HEK293 (cell line): ENCODE measurements around the gene MBOAT2.

Source experiments
- CTCF ChIA-PET: fragments of 350-600 bp; formaldehyde crosslinking; extraction: SDS; loops from one replicate; lab custom pipeline; 2021; ENCODE audit warnings: antibody characterized with exemption; lab: Yijun Ruan, JAX
- POLR2A ChIA-PET: fragments of 300-600 bp; formaldehyde crosslinking; extraction: SDS; loops from one replicate; lab custom pipeline; 2020; ENCODE audit warnings: antibody characterized with exemption, inconsistent platforms; lab: Yijun Ruan, JAX
- H3K27ac ChIP-seq: fragments of 200-500 bp; sonication (Bioruptor generic); 2 replicates; pipeline ENCODE4 v1.5.1; 2014; ENCODE audit warnings: low read depth, low read length, control low read depth, inconsistent platforms; ENCODE audit errors: extremely low read depth
- H3K36me3 ChIP-seq, 2 experiments: fragments of 200-500 bp in 1 of 2; sonication (Bioruptor generic) in 1 of 2; 1 replicate in 1 of 2; 2 replicates in 1 of 2; pipeline ENCODE4 v1.5.1; 2014 to 2017; ENCODE audit warnings: inconsistent platforms in 2 of 2, low read length in 2 of 2; ENCODE audit not compliant: control insufficient read depth in 2 of 2, insufficient read depth in 1 of 2
- H3K4me1 ChIP-seq: fragments of 200-500 bp; sonication (Bioruptor generic); 2 replicates; pipeline ENCODE4 v1.5.1; 2014; ENCODE audit warnings: mild to moderate bottlenecking, low read length, inconsistent platforms; ENCODE audit not compliant: control insufficient read depth, insufficient read depth
- H3K4me3 ChIP-seq: 2 replicates; pipeline ENCODE4 v1.5.1; 2011; ENCODE audit warnings: low read depth, mild to moderate bottlenecking, control low read depth, low read length, moderate library complexity
- H3K9me3 ChIP-seq: fragments of 200-500 bp; sonication (Bioruptor generic); 2 replicates; pipeline ENCODE4 v1.5.1; 2014; ENCODE audit warnings: low read depth, low read length, inconsistent platforms; ENCODE audit not compliant: control insufficient read depth, insufficient read depth
- BCL11A ChIP-seq: fragments of 450-650 bp; formaldehyde crosslinking; IDR thresholded peaks from 2 replicates; pipeline ENCODE4 v1.5.1; 2016; ENCODE audit warnings: low read depth, missing biosample characterization, missing genetic modification characterization
- BCL11B ChIP-seq: fragments of 450-650 bp; formaldehyde crosslinking; IDR thresholded peaks from 2 replicates; pipeline ENCODE4 v1.5.1; 2016; ENCODE audit warnings: low read depth, missing biosample characterization, missing genetic modification characterization
- ELK4 ChIP-seq: IDR thresholded peaks from 2 replicates; pipeline ENCODE4 v1.6.1; 2011; ENCODE audit warnings: mild to moderate bottlenecking, low read depth, low read length, borderline replicate concordance
- GLI2 ChIP-seq: fragments of 450-650 bp; formaldehyde crosslinking; IDR thresholded peaks from 2 replicates; pipeline ENCODE4; 2017; ENCODE audit warnings: missing biosample characterization, missing genetic modification characterization, low read depth, borderline replicate concordance
- INSM2 ChIP-seq: fragments of 450-650 bp; formaldehyde crosslinking; IDR thresholded peaks from 2 replicates; pipeline ENCODE4 v1.5.1; 2016; ENCODE audit warnings: missing biosample characterization, missing genetic modification characterization
- MZF1 ChIP-seq: fragments of 450-650 bp; formaldehyde crosslinking; IDR thresholded peaks from 2 replicates; pipeline ENCODE4 v1.5.1; 2017; ENCODE audit warnings: missing biosample characterization, missing genetic modification characterization, borderline replicate concordance
- SP7 ChIP-seq: fragments of 450-650 bp; formaldehyde crosslinking; IDR thresholded peaks from 2 replicates; pipeline ENCODE4 v1.5.1; 2016; ENCODE audit warnings: missing biosample characterization, missing genetic modification characterization
- ZFHX2 ChIP-seq: fragments of 450-650 bp; formaldehyde crosslinking; conservative IDR thresholded peaks from 2 replicates; pipeline ENCODE4 v1.5.1; 2016; ENCODE audit warnings: missing biosample characterization, missing genetic modification characterization
- ZNF16 ChIP-seq: fragments of 450-650 bp; formaldehyde crosslinking; IDR thresholded peaks from 2 replicates; pipeline ENCODE4 v1.5.1; 2016; ENCODE audit warnings: low read depth, missing biosample characterization, missing genetic modification characterization
- ZNF23 ChIP-seq: fragments of 450-650 bp; formaldehyde crosslinking; IDR thresholded peaks from 2 replicates; pipeline ENCODE4 v1.5.1; 2016; ENCODE audit warnings: missing biosample characterization, missing genetic modification characterization, borderline replicate concordance
- ZNF354C ChIP-seq: fragments of 450-650 bp; formaldehyde crosslinking; IDR thresholded peaks from 2 replicates; pipeline ENCODE4 v1.5.1; 2016; ENCODE audit warnings: missing biosample characterization, missing genetic modification characterization, low read depth, borderline replicate concordance
- ZNF362 ChIP-seq: fragments of 450-650 bp; formaldehyde crosslinking; IDR thresholded peaks from 2 replicates; pipeline ENCODE4 v1.5.1; 2016; ENCODE audit warnings: missing biosample characterization, missing genetic modification characterization
- ZNF433 ChIP-seq: fragments of 450-650 bp; formaldehyde crosslinking; IDR thresholded peaks from 2 replicates; pipeline ENCODE4 v1.5.1; 2016; ENCODE audit warnings: missing biosample characterization, missing genetic modification characterization, low read depth
- ZNF48 ChIP-seq: fragments of 450-650 bp; formaldehyde crosslinking; IDR thresholded peaks from 2 replicates; pipeline ENCODE4 v1.5.1; 2016; ENCODE audit warnings: missing biosample characterization, missing genetic modification characterization
- ZNF488 ChIP-seq: fragments of 450-650 bp; formaldehyde crosslinking; IDR thresholded peaks from 2 replicates; pipeline ENCODE4 v1.5.1; 2016; ENCODE audit warnings: missing biosample characterization, missing genetic modification characterization
- ZNF501 ChIP-seq: fragments of 450-650 bp; formaldehyde crosslinking; IDR thresholded peaks from 2 replicates; pipeline ENCODE4 v1.5.1; 2016; ENCODE audit warnings: missing biosample characterization, missing genetic modification characterization
- ZNF529 ChIP-seq: fragments of 450-650 bp; formaldehyde crosslinking; IDR thresholded peaks from 2 replicates; pipeline ENCODE4 v1.5.1; 2017; ENCODE audit warnings: missing genetic modification characterization, missing biosample characterization; ENCODE audit not compliant: insufficient replicate concordance
- ZNF555 ChIP-seq: fragments of 450-650 bp; formaldehyde crosslinking; conservative IDR thresholded peaks from 2 replicates; pipeline ENCODE4 v1.5.1; 2017; ENCODE audit warnings: missing biosample characterization, mild to moderate bottlenecking, missing genetic modification characterization, inconsistent platforms
- ZNF624 ChIP-seq: fragments of 450-650 bp; formaldehyde crosslinking; IDR thresholded peaks from 2 replicates; pipeline ENCODE4 v1.5.1; 2017; ENCODE audit warnings: missing biosample characterization, missing genetic modification characterization
- ZNF670 ChIP-seq: fragments of 450-650 bp; formaldehyde crosslinking; IDR thresholded peaks from 2 replicates; pipeline ENCODE4 v1.5.1; 2016; ENCODE audit warnings: missing biosample characterization, missing genetic modification characterization, low read depth
- ZNF76 ChIP-seq: fragments of 450-650 bp; formaldehyde crosslinking; IDR thresholded peaks from 2 replicates; pipeline ENCODE4; 2016; ENCODE audit warnings: low read depth, missing biosample characterization, missing genetic modification characterization, borderline replicate concordance
- ZNF776 ChIP-seq: fragments of 450-650 bp; formaldehyde crosslinking; IDR thresholded peaks from 2 replicates; pipeline ENCODE4 v1.5.0; 2017; ENCODE audit warnings: missing biosample characterization, missing genetic modification characterization, borderline replicate concordance
- ZSCAN30 ChIP-seq: fragments of 450-650 bp; IDR thresholded peaks from 2 replicates; pipeline ENCODE4 v1.5.1; 2018; ENCODE audit warnings: missing biosample characterization, mild to moderate bottlenecking, missing genetic modification characterization, moderate library complexity

Gene MBOAT2

GRCh38 chr2:8984855-8985254 lies 18.6 kb downstream of the MBOAT2 start:
- TF ChIP-seq GLI2 (tag by site-specific recombination) (no peak), ZNF354C (tag by site-specific recombination) (no peak)
- no peaks in the 10 kb centered on the region for H3K36me3 ChIP-seq
- no peaks in the 10 kb centered on the region for H3K9me3 ChIP-seq
- peaks cover 4% of the 10 kb centered on the region; the same call in 1 of the 2 replicates for H3K4me1 ChIP-seq
- H3K4me3 ChIP-seq: no peak overlapping the region
- ChIA-PET POLR2A (no interaction called here), CTCF (interaction anchor here (0.9 kb wide), 1 partner anchor 155 kb away, joined by 4 read pairs; no protein-coding TSS in a partner anchor)
- no peak overlapping the region for H3K27ac ChIP-seq

GRCh38 chr2:8984157-8984556 lies 19.3 kb downstream of the MBOAT2 start:
- Histone ChIP-seq H3K4me3 (no peak overlapping the region), H3K9me3 (no peaks in the 10 kb centered on the region), H3K4me1 (peaks cover 4% of the 10 kb centered on the region; the same call in 1 of the 2 replicates), H3K36me3 (no peaks in the 10 kb centered on the region), H3K27ac (no peak overlapping the region)
- TF ChIP-seq INSM2: no peak
- no peak for TF ChIP-seq ZSCAN30 (tag by site-specific recombination)
- TF ChIP-seq ZFHX2 (tag by site-specific recombination): no peak
- TF ChIP-seq SP7 (tag by site-specific recombination): no peak
- no peak for TF ChIP-seq ZNF529 (tag by site-specific recombination)
- ChIA-PET POLR2A (no interaction called here), CTCF (interaction anchor here (0.9 kb wide), 1 partner anchor 155 kb away, joined by 4 read pairs; no protein-coding TSS in a partner anchor)

- H3K36me3 ChIP-seq: no peaks in the 10 kb centered on the region
- H3K4me3 ChIP-seq: no peak overlapping the region
- ChIA-PET CTCF (interaction anchor here (0.9 kb wide), 1 partner anchor 10 kb away, joined by 3 read pairs; no protein-coding TSS in a partner anchor), POLR2A (no interaction called here)
- H3K9me3 ChIP-seq: no peaks in the 10 kb centered on the region
- H3K27ac ChIP-seq: no peak overlapping the region
- peaks cover 4% of the 10 kb centered on the region; the same call in 1 of the 2 replicates for H3K4me1 ChIP-seq
- no peak for TF ChIP-seq ZNF776 (tag by site-specific recombination)
- TF ChIP-seq, all 188 proteins: peak for 0
Observed at GRCh38 chr2:8983571-8983970, 19.9 kb downstream of the MBOAT2 start.

GRCh38 chr2:8981876-8982275 lies 21.6 kb downstream of the MBOAT2 start:
- POLR2A ChIA-PET: no interaction called here
- Histone ChIP-seq H3K4me1 (peaks cover 4% of the 10 kb centered on the region; the same call in 1 of the 2 replicates), H3K27ac (no peak overlapping the region), H3K4me3 (no peak overlapping the region), H3K9me3 (no peaks in the 10 kb centered on the region), H3K36me3 (no peaks in the 10 kb centered on the region)
- CTCF ChIA-PET: no interaction called here
- TF ChIP-seq ZNF48 (tag by site-specific recombination) (no peak), BCL11B (no peak), MZF1 (no peak), ZNF555 (tag by site-specific recombination) (no peak), ZNF76 (tag by site-specific recombination) (no peak), ZNF362 (tag by site-specific recombination) (no peak), ELK4 (no peak), BCL11A (tag by site-specific recombination) (no peak), ZNF624 (tag by site-specific recombination) (no peak), ZNF501 (tag by site-specific recombination) (no peak), ZNF16 (tag by site-specific recombination) (no peak), ZNF23 (tag by site-specific recombination) (no peak), ZNF670 (tag by site-specific recombination) (no peak), ZNF433 (tag by site-specific recombination) (no peak), ZNF488 (no peak)
